BLaER1 (cell line): ENCODE data around the gene PHF3.

Experiments used
- H3K27ac ChIP-seq: shearing (Covaris generic); formaldehyde crosslinking; 2 replicates; pipeline ENCODE4 v1.8.1; 2022
- H3K27me3 ChIP-seq: shearing (Covaris generic); formaldehyde crosslinking; 2 replicates; pipeline ENCODE4 v1.8.1; 2022
- H3K36me3 ChIP-seq: shearing (Covaris generic); formaldehyde crosslinking; 2 replicates; pipeline ENCODE4 v1.8.1; 2022
- H3K4me1 ChIP-seq: shearing (Covaris generic); formaldehyde crosslinking; 2 replicates; pipeline ENCODE4 v1.8.1; 2022
- H3K4me2 ChIP-seq: shearing (Covaris generic); formaldehyde crosslinking; 2 replicates; pipeline ENCODE4 v1.8.1; 2022
- H3K4me3 ChIP-seq: shearing (Covaris generic); formaldehyde crosslinking; 2 replicates; pipeline ENCODE4 v1.8.1; 2022
- H3K9ac ChIP-seq: shearing (Covaris generic); formaldehyde crosslinking; 2 replicates; pipeline ENCODE4 v1.8.1; 2022
- H3K9me3 ChIP-seq: shearing (Covaris generic); formaldehyde crosslinking; 2 replicates; pipeline ENCODE4 v1.8.1; 2022
- H4K20me1 ChIP-seq: shearing (Covaris generic); formaldehyde crosslinking; 2 replicates; pipeline ENCODE4 v1.8.1; 2022
- Cebpa-rat ChIP-seq: shearing (Covaris generic); IDR thresholded peaks from 2 replicates; pipeline ENCODE4 v1.8.1; 2022

The PHF3 gene

GRCh38 chr6:63671098-63671754 lies 35.6 kb downstream of the PHF3 start:
- no peak for TF ChIP-seq Cebpa-rat
- H3K4me3 ChIP-seq, result no peak overlapping the region
- peaks cover 57% of the 10 kb centered on the region for H3K36me3 ChIP-seq
- no peak overlapping the region for H3K27ac ChIP-seq
- no peak overlapping the region for H3K9ac ChIP-seq
- no peaks in the 10 kb centered on the region for H3K27me3 ChIP-seq
- H3K4me2 ChIP-seq, result no peak overlapping the region
- peaks cover 99% of the 10 kb centered on the region for H4K20me1 ChIP-seq
- peaks cover 9% of the 10 kb centered on the region for H3K9me3 ChIP-seq
- no peaks in the 10 kb centered on the region for H3K4me1 ChIP-seq

GRCh38 chr6:63672582-63673129 lies 37.1 kb downstream of the PHF3 start:
- Histone ChIP-seq H3K4me1 (no peaks in the 10 kb centered on the region), H3K27me3 (no peaks in the 10 kb centered on the region), H3K4me2 (no peak overlapping the region), H3K9me3 (peaks cover 9% of the 10 kb centered on the region), H3K4me3 (no peak overlapping the region), H3K36me3 (peaks cover 46% of the 10 kb centered on the region), H4K20me1 (peaks cover 99% of the 10 kb centered on the region), H3K27ac (no peak overlapping the region), H3K9ac (no peak overlapping the region)
- no peak for TF ChIP-seq Cebpa-rat

DNA sequence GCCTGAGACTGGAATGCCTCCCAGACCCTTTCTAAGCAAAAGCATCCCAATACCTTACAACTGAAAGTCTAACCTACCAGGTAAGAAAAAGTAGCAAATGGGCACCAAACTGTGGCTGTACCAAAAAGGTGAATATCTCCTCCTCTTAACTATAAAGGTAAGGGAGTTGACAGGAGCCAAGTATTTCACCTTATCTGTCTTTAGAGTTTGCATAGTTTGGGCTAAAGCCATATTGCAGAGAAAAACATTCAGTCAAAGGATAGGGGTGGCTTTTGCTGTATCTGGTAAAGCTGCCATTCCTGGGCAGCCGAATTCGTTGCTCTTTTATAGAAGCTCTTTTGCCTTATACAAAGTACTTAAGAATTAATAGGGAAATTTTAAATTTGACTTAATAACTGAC lies 38.1 kb downstream of the PHF3 start:
- Histone ChIP-seq H4K20me1 (peaks cover 99% of the 10 kb centered on the region), H3K27me3 (no peaks in the 10 kb centered on the region), H3K4me1 (no peaks in the 10 kb centered on the region), H3K27ac (no peak overlapping the region), H3K36me3 (peaks cover 39% of the 10 kb centered on the region), H3K4me2 (no peak overlapping the region), H3K9me3 (0 out of 2 replicates have a peak, but pooled peaks cover 4% of the 10 kb centered on the region), H3K9ac (no peak overlapping the region), H3K4me3 (no peak overlapping the region)
- no peak for TF ChIP-seq Cebpa-rat

DNA sequence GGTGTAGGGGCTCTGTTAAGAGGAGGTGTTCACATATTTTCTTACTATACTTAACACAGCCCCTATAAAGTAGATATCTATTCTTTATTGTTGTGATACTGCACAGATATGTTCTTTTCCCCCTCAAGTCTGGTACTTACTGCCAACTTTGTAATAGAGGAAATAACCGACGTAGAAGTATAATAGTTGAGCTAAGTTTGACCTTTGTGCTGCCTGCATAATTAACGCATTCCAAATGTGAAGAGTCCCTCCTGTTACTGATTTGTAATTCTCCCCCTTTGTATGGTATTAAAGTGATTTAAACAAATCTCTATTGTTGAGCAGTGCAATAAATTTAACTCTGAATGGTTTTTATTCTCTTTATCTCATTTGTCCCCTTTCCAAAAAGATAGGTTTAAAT lies 39.0 kb downstream of the PHF3 start:
- Histone ChIP-seq H3K9ac (no peak overlapping the region), H3K27ac (no peak overlapping the region), H3K27me3 (no peaks in the 10 kb centered on the region), H3K4me3 (no peak overlapping the region), H3K36me3 (peaks cover 49% of the 10 kb centered on the region), H3K4me2 (no peak overlapping the region), H3K4me1 (no peaks in the 10 kb centered on the region), H3K9me3 (0 out of 2 replicates have a peak, but pooled peaks cover 4% of the 10 kb centered on the region), H4K20me1 (peaks cover 99% of the 10 kb centered on the region)
- no peak for TF ChIP-seq Cebpa-rat

DNA sequence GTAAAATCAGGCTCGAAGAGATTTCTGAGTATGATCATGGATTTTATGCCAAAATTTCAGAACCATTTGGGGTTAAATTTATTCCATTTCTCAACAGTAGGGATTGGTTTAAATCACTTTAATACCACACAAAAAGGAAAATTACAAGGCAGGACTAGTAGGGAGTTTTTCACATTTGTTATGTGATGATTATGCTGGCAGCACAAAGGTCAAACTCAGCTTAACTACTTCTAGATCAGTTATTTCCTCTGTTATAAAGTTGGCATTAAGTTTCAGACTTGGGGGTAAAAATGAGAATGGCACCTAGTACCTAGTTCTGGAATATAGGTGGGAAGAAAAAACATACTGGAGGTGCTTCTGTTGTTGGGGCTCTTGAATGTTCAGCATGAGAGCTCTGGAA lies 39.5 kb downstream of the PHF3 start:
- Histone ChIP-seq H3K36me3 (peaks cover 50% of the 10 kb centered on the region), H3K27ac (no peak overlapping the region), H3K4me1 (no peaks in the 10 kb centered on the region), H3K4me3 (no peak overlapping the region), H3K27me3 (no peaks in the 10 kb centered on the region), H3K9ac (no peak overlapping the region), H3K4me2 (no peak overlapping the region), H3K9me3 (peaks cover 4% of the 10 kb centered on the region; the same call in 1 of the 2 replicates), H4K20me1 (peaks cover 99% of the 10 kb centered on the region)
- TF ChIP-seq Cebpa-rat, result no peak

GRCh38 chr6:63676412-63677114 lies 41.0 kb downstream of the PHF3 start:
- no peak overlapping the region for H3K9ac ChIP-seq
- H3K27me3 ChIP-seq, result no peaks in the 10 kb centered on the region
- H4K20me1 ChIP-seq, result peaks cover 99% of the 10 kb centered on the region
- H3K4me2 ChIP-seq, result no peak overlapping the region
- TF ChIP-seq Cebpa-rat, result no peak
- peaks cover 50% of the 10 kb centered on the region for H3K36me3 ChIP-seq
- no peak overlapping the region for H3K4me3 ChIP-seq
- no peaks in the 10 kb centered on the region for H3K4me1 ChIP-seq
- H3K9me3 ChIP-seq, result peaks cover 4% of the 10 kb centered on the region; the same call in 1 of the 2 replicates
- no peak overlapping the region for H3K27ac ChIP-seq

DNA sequence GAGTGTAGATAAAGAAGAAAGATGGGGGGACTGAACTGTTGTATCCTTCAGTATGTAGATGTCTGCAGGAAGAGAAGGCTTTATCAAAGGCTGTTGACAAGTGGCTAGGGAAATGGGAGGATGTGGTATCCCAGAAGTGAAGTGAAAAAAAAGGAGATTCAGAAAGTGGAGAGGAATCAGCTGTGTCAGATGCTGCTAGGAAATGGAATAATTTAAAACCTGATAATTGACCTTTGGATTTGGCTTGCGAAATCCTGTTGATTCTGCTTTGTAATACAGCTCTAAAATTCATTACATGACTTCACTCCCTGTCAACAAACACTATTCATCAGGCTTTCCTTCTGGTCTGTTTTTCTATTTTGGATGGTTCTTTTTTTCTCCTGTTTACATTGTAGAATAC lies 41.7 kb downstream of the PHF3 start:
- Histone ChIP-seq H3K4me1 (no peaks in the 10 kb centered on the region; the same call in 1 of the 2 replicates), H3K9me3 (peaks cover 4% of the 10 kb centered on the region; the same call in 1 of the 2 replicates), H3K4me3 (no peak overlapping the region), H4K20me1 (peaks cover 99% of the 10 kb centered on the region), H3K4me2 (no peak overlapping the region), H3K27ac (no peak overlapping the region), H3K36me3 (peaks cover 50% of the 10 kb centered on the region), H3K27me3 (no peaks in the 10 kb centered on the region), H3K9ac (no peak overlapping the region)
- TF ChIP-seq Cebpa-rat, result no peak

GRCh38 chr6:63683071-63683603 lies 47.5 kb downstream of the PHF3 start:
- Histone ChIP-seq H3K4me3 (no peak overlapping the region), H3K4me1 (peaks cover 4% of the 10 kb centered on the region; the same call in 1 of the 2 replicates), H3K9me3 (peaks cover 4% of the 10 kb centered on the region; the same call in 1 of the 2 replicates), H3K36me3 (peaks cover 78% of the 10 kb centered on the region), H3K4me2 (no peak overlapping the region), H3K27me3 (no peaks in the 10 kb centered on the region), H3K27ac (no peak overlapping the region), H4K20me1 (peaks cover 81% of the 10 kb centered on the region), H3K9ac (no peak overlapping the region)
- TF ChIP-seq Cebpa-rat, result no peak

DNA sequence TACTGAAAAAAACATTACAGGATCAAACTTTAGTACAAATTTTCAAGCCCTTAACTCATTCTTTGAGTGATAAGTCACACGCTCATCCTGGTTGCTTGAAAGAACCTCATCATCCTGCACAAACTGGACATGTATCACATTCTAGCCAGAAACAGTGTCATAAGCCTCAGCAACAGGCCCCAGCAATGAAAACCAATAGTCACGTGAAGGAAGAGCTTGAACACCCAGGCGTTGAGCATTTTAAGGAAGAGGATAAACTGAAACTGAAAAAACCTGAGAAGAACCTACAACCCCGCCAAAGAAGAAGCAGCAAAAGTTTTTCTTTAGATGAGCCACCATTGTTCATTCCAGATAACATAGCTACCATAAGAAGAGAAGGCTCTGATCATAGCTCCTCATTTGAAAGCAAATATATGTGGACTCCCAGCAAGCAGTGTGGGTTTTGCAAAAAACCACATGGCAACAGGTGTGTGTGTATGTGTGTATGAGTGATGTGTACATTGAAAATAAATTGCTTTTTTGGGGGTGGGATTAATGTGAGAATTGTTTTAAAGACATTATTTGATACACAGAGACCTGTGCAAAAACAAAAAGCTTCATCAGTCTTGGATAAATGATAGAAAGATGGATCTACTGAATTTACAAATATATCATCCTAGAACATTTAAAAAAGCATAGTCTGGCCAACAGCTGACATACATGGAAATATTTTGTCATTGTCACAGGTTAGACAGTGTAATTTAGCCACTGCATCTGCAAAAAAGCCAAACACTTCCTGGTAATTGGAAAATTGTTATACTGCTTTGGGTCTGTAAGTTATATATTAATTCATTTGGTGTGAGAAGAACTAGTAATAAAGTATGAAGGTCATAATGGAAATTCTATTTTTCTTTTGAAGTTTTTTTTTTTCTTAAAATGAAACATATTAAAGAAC lies 50.1 kb downstream of the PHF3 start:
- Histone ChIP-seq H3K4me2 (no peak overlapping the region), H4K20me1 (peaks cover 64% of the 10 kb centered on the region), H3K4me3 (no peak overlapping the region), H3K9ac (no peak overlapping the region), H3K4me1 (peaks cover 4% of the 10 kb centered on the region; the same call in 1 of the 2 replicates), H3K36me3 (peaks cover 57% of the 10 kb centered on the region), H3K27ac (no peak overlapping the region), H3K27me3 (no peaks in the 10 kb centered on the region), H3K9me3 (no peaks in the 10 kb centered on the region)
- TF ChIP-seq Cebpa-rat, result no peak
